ENCODE measurements around the gene CDC37L1.

GRCh38 chr9:4656621-4657020 is 22.7 kb upstream of the CDC37L1 start:
- TF ChIP-seq POLR2A (IDR thresholded peaks at IDR 0.05; ENCODE audit: low read length) (no peak), GATA1 (IDR thresholded peaks at IDR 0.05; ENCODE audit: low read depth, low read length) (no peak)

All from erythroblast (primary cell).